Measurements from ENCODE around the gene PTPRJ. TPM values are rescaled to one million over a fixed set of nuclear protein-coding genes. Genes with fewer than 3 reads are reported as not detected.

Gene PTPRJ
- total RNA-seq, 4 donors from 2014 or later = 9.8 to 17.8 (median 14.2) TPM

- DNase-seq (ENCODE audit: low spot score) = no peak
- no peak for ATAC-seq (ENCODE audit: low FRiP score)
- no peak for TF ChIP-seq CTCF (IDR thresholded peaks at IDR 0.05)
Measured at GRCh38 chr11:47997063-47998053, 17.0 kb downstream of the PTPRJ start.

- no peak for DNase-seq (ENCODE audit: low spot score)
- ATAC-seq (ENCODE audit: low FRiP score) = no peak
- no peak for TF ChIP-seq CTCF (IDR thresholded peaks at IDR 0.05)
Measured at GRCh38 chr11:47998345-47998732, 18.0 kb downstream of the PTPRJ start.

GRCh38 chr11:47998733-47999359 lies 18.5 kb downstream of the PTPRJ start:
- no peak for TF ChIP-seq CTCF (IDR thresholded peaks at IDR 0.05)
- DNase-seq (ENCODE audit: low spot score) = no peak
- no peak for ATAC-seq (ENCODE audit: low FRiP score)

GRCh38 chr11:48000432-48000831 lies 20.1 kb downstream of the PTPRJ start:
- DNase-seq (ENCODE audit: low spot score) (no peak), ATAC-seq (ENCODE audit: low FRiP score) (no peak)
- no peak for TF ChIP-seq CTCF (IDR thresholded peaks at IDR 0.05)

- no peak for DNase-seq (ENCODE audit: low spot score)
- TF ChIP-seq CTCF (IDR thresholded peaks at IDR 0.05) = no peak
- no peak for ATAC-seq (ENCODE audit: low FRiP score)
Measured at GRCh38 chr11:48001438-48002021, 21.2 kb downstream of the PTPRJ start.

- TF ChIP-seq CTCF (IDR thresholded peaks at IDR 0.05) = no peak
- no peak for DNase-seq (ENCODE audit: low spot score)
- no peak for ATAC-seq (ENCODE audit: low FRiP score)
Measured at GRCh38 chr11:48002561-48002960, 22.2 kb downstream of the PTPRJ start.
